Endothelial cell of umbilical vein (primary cell): Measurements from ENCODE around the gene ALOX5AP. TPM values are rescaled to one million over a fixed set of nuclear protein-coding genes. Genes with fewer than 3 reads are reported as not detected.

ENCODE experiments used
- BruUV-seq: library from RNA; stranded (reverse); fragments of 400-500 nt; replicated peaks from 2 replicates; lab custom pipeline; 2021; lab: Mats Ljungman, UMichigan
- CTCF ChIA-PET: fragments of 300-600, 350-600 bp; sonication (Branson Sonifier 250); formaldehyde crosslinking; loops from one replicate; lab custom pipeline; 2021; ENCODE audit warnings: antibody characterized with exemption, inconsistent platforms; lab: Charles Lee
- POLR2A ChIA-PET: fragments of 300-600, 350-600 bp; sonication (Branson Sonifier 250); formaldehyde crosslinking; loops from one replicate; lab custom pipeline; 2021; ENCODE audit warnings: antibody characterized with exemption, inconsistent platforms; lab: Charles Lee
- DNase-seq: peaks from one replicate; pipeline ENCODE4 v3.0.0-alpha.2; 2011; ENCODE audit warnings: low read depth, low spot score
- FAIRE-seq: peaks from 2 replicates; lab custom pipeline; 2011; peaks lifted over from hg19 to GRCh38; lab: Jason Lieb, UNC
- H2AFZ ChIP-seq: 2 replicates; pipeline ENCODE4 v1.6.0; 2012; ENCODE audit warnings: low read depth, low read length, control low read depth, inconsistent platforms
- H3K27ac ChIP-seq: 2 replicates; pipeline ENCODE4 v1.5.1; 2011; ENCODE audit warnings: low read depth, mild to moderate bottlenecking, control low read depth, low read length, moderate library complexity; ENCODE audit not compliant: insufficient read depth
- H3K27me3 ChIP-seq, 2 experiments: 2 replicates each; pipeline versions ENCODE4 v1.6.0 to v1.6.1; 2011; ENCODE audit warnings: low read length in 2 of 2, mixed read lengths in 1 of 2; ENCODE audit not compliant: control insufficient read depth in 2 of 2, insufficient read depth in 2 of 2
- H3K36me3 ChIP-seq, 2 experiments: 2 replicates in 1 of 2; 3 replicates in 1 of 2; pipeline ENCODE4 v1.5.1; 2011; ENCODE audit warnings: low read length in 2 of 2, mild to moderate bottlenecking in 1 of 2, moderate library complexity in 1 of 2; ENCODE audit not compliant: control insufficient read depth in 2 of 2, insufficient read depth in 2 of 2; ENCODE audit errors: extremely low read depth in 1 of 2
- H3K4me1 ChIP-seq: 3 replicates; pipeline ENCODE4 v1.5.1; 2011; ENCODE audit warnings: mild to moderate bottlenecking, low read length; ENCODE audit not compliant: control insufficient read depth, insufficient read depth; ENCODE audit errors: extremely low read depth
- H3K4me2 ChIP-seq: 2 replicates; pipeline ENCODE4 v1.6.1; 2011; ENCODE audit warnings: low read length, control low read depth, mixed read lengths; ENCODE audit not compliant: insufficient read depth
- H3K4me3 ChIP-seq, 3 experiments: fragments of 200-600 bp in 1 of 3; sonication (generic), shearing (Covaris generic) in 1 of 3; replicated peaks in 1 of 3; 2 replicates each; pipeline ENCODE4 v1.5.1; 2011 to 2016; ENCODE audit warnings: control low read depth in 3 of 3, low read length in 3 of 3, mild to moderate bottlenecking in 2 of 3, inconsistent platforms in 1 of 3, low read depth in 1 of 3, moderate library complexity in 1 of 3; ENCODE audit not compliant: insufficient read depth in 1 of 3
- H3K79me2 ChIP-seq: 2 replicates; pipeline ENCODE4 v1.6.0; 2012; ENCODE audit warnings: low read length, inconsistent platforms; ENCODE audit not compliant: control insufficient read depth, insufficient read depth
- H3K9ac ChIP-seq: replicated peaks from 2 replicates; pipeline ENCODE3; 2011; ENCODE audit warnings: low read length, control low read depth; ENCODE audit not compliant: insufficient read depth; ENCODE audit errors: extremely low read depth
- H3K9me1 ChIP-seq: replicated peaks from 3 replicates; pipeline ENCODE4 v1.6.0; 2011; ENCODE audit warnings: mild to moderate bottlenecking, low read length; ENCODE audit not compliant: control insufficient read depth, insufficient read depth; ENCODE audit errors: extremely low read depth
- H3K9me3 ChIP-seq: replicated peaks from 2 replicates; pipeline ENCODE4 v1.5.1; 2012; ENCODE audit warnings: low read length, inconsistent platforms; ENCODE audit not compliant: control insufficient read depth, insufficient read depth
- H4K20me1 ChIP-seq: replicated peaks from 2 replicates; pipeline ENCODE3; 2011; ENCODE audit warnings: mild to moderate bottlenecking, low read length; ENCODE audit not compliant: control insufficient read depth, insufficient read depth; ENCODE audit errors: extremely low read depth
- EZH2 ChIP-seq: IDR thresholded peaks from 2 replicates; pipeline ENCODE4 v1.6.1; 2012; ENCODE audit warnings: borderline replicate concordance, low read depth, mild to moderate bottlenecking, moderate library complexity, low read length, inconsistent platforms; ENCODE audit not compliant: severe bottlenecking
- FOS ChIP-seq: IDR thresholded peaks from 2 replicates; pipeline ENCODE4 v1.6.1; 2011; ENCODE audit warnings: mild to moderate bottlenecking, low read length, moderate library complexity, borderline replicate concordance; ENCODE audit not compliant: insufficient read depth
- JUN ChIP-seq: IDR thresholded peaks from 2 replicates; pipeline ENCODE4 v1.6.1; 2011; ENCODE audit warnings: borderline replicate concordance, low read depth; ENCODE audit not compliant: insufficient read length, insufficient read depth
- POLR2AphosphoS5 ChIP-seq: IDR thresholded peaks from 2 replicates; pipeline ENCODE4 v1.6.1; 2012; ENCODE audit warnings: low read depth, mild to moderate bottlenecking, control low read depth, low read length, moderate library complexity; ENCODE audit not compliant: insufficient read depth
- dilution Hi-C: fragments of 300-500 bp; cut with MboI; formaldehyde crosslinking; loops from one replicate; pipeline ENCODE4 v1.15.0; 2019; ENCODE audit warnings: low sequenced_read_pairs; ENCODE audit not compliant: extremely low pct_ligation_motif_present
- intact Hi-C: fragments of 100-400 bp; cut with micrococcal nuclease; formaldehyde crosslinking; loops from one replicate; pipeline ENCODE4 v1.10.0; 2022
- polyA plus RNA-seq, 4 experiments: library from polyadenylated mRNA; depleted of rRNA in 3 of 4; stranded (reverse) in 3 of 4; unstranded in 1 of 4; fragments of >200 nt; gene quantifications; 2 replicates each; pipeline versions ENCODE4 v1.2.1 to v1.2.3, GENCODE V29; 2011 to 2012; ENCODE audit warnings: missing spikeins in 1 of 4
- total RNA-seq: library from RNA; stranded (reverse); gene quantifications from 2 replicates; pipeline ENCODE4 v1.2.3, GENCODE V29; 2021
- TF ChIP-seq, protein P1 (sequence below), 2 donors: IDR thresholded peaks; 1 replicate in 1 of 2; 2 replicates in 1 of 2; pipeline ENCODE4 v1.5.1; 2011; ENCODE audit warnings: low read length in 2 of 2, mild to moderate bottlenecking in 2 of 2, moderate library complexity in 2 of 2, control low read depth in 1 of 2, inconsistent platforms in 1 of 2, low read depth in 1 of 2; ENCODE audit not compliant: insufficient read depth in 1 of 2; ENCODE audit errors: extremely low read depth in 1 of 2
- TF ChIP-seq, protein P2 (sequence below): IDR thresholded peaks from 2 replicates; pipeline ENCODE4 v1.6.1; 2011; ENCODE audit not compliant: insufficient read depth, insufficient read length

The ALOX5AP gene
- total and polyA plus RNA-seq, 2 donors (not counting 3 experiments of a cell fraction or from before 2014, with no cell fraction given), result 1.8 TPM; not detected in 1

DNA sequence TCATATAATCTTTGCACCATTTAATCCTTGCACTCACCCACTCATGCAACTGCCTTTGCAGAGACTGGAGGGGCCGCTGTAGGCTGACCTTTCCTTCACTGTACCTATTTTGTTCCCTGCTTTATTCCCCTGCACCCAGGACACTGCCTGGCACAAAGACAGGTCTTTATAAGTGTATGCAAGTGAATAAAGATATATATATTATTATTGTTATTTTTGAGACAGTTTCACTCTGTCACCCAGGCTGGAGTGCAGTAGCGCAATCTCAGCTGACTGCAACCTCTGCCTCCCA, 3.8 kb downstream of the ALOX5AP start:
- Histone ChIP-seq H3K27ac (no peak overlapping the region), H3K79me2 (no peaks in the 10 kb centered on the region), H4K20me1 (no peaks in the 10 kb centered on the region), H3K4me3 (no peak overlapping the region), H3K4me1 (peaks cover 42% of the 10 kb centered on the region), H2AFZ (no peak overlapping the region), H3K4me2 (no peak overlapping the region), H3K9me3 (no peaks in the 10 kb centered on the region), H3K36me3 (no peaks in the 10 kb centered on the region), H3K9ac (no peak overlapping the region), H3K27me3 (no peaks in the 10 kb centered on the region), H3K9me1 (no peaks in the 10 kb centered on the region)
- intact Hi-C loops, result no loop called here
- no peak for TF ChIP-seq JUN
- no peak for TF ChIP-seq POLR2AphosphoS5
- TF ChIP-seq, protein P1, sequence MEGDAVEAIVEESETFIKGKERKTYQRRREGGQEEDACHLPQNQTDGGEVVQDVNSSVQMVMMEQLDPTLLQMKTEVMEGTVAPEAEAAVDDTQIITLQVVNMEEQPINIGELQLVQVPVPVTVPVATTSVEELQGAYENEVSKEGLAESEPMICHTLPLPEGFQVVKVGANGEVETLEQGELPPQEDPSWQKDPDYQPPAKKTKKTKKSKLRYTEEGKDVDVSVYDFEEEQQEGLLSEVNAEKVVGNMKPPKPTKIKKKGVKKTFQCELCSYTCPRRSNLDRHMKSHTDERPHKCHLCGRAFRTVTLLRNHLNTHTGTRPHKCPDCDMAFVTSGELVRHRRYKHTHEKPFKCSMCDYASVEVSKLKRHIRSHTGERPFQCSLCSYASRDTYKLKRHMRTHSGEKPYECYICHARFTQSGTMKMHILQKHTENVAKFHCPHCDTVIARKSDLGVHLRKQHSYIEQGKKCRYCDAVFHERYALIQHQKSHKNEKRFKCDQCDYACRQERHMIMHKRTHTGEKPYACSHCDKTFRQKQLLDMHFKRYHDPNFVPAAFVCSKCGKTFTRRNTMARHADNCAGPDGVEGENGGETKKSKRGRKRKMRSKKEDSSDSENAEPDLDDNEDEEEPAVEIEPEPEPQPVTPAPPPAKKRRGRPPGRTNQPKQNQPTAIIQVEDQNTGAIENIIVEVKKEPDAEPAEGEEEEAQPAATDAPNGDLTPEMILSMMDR (IDR thresholded peaks at IDR 0.05; ENCODE audit: extremely low read depth in 1 of 2, insufficient read depth in 1 of 2, low read depth in 1 of 2, low read length in 2 of 2), result no peak
- TF ChIP-seq, protein P2, sequence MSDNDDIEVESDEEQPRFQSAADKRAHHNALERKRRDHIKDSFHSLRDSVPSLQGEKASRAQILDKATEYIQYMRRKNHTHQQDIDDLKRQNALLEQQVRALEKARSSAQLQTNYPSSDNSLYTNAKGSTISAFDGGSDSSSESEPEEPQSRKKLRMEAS, result no peak
- TF ChIP-seq EZH2, result no peak
- TF ChIP-seq FOS, result no peak
- ChIA-PET POLR2A (no interaction called here), CTCF (interaction anchor here (0.7 to 2.4 kb wide), 8 partner anchors 9 to 305 kb away, joined by 3 to 12 read pairs (median 4); no protein-coding TSS in a partner anchor)
- dilution Hi-C loops, result no loop called here
- DNase-seq (no peak), FAIRE-seq (no peak)
- BruUV-seq, result no TSS peak
